H1 (cell line): ENCODE results near the gene SHISA9. TPM values are rescaled to one million over a fixed set of nuclear protein-coding genes. Genes with fewer than 3 reads are reported as not detected.

Experiments
- CTCF ChIA-PET: fragments of 300-600 bp; sonication (Branson Sonifier 250); formaldehyde crosslinking; loops from one replicate; lab custom pipeline; 2021; ENCODE audit not compliant: partially characterized antibody; lab: Charles Lee
- POLR2A ChIA-PET: fragments of 300-600 bp; sonication (Branson Sonifier 250); formaldehyde crosslinking; loops from one replicate; lab custom pipeline; 2021; ENCODE audit warnings: inconsistent platforms; ENCODE audit not compliant: partially characterized antibody; lab: Charles Lee
- DNase-seq, 2 experiments: peaks; one replicate each; pipeline versions ENCODE4 v3.0.0 to v3.0.0-alpha.2; 2010 to 2022; ENCODE audit warnings: low spot score in 2 of 2, low read depth in 1 of 2, mixed read lengths in 1 of 2
- FAIRE-seq: peaks from 2 replicates; lab custom pipeline; 2011; peaks lifted over from hg19 to GRCh38; lab: Jason Lieb, UNC
- H2AFZ ChIP-seq: 2 replicates; pipeline ENCODE4 v1.8.1; 2012; ENCODE audit warnings: low read length, inconsistent platforms
- H2AK5ac ChIP-seq: 2 replicates; pipeline ENCODE4 v1.6.1; 2013; ENCODE audit warnings: low read depth, low read length
- H2BK120ac ChIP-seq: replicated peaks from 2 replicates; pipeline ENCODE3; 2013; ENCODE audit warnings: low read depth, low read length, inconsistent platforms
- H2BK12ac ChIP-seq: 2 replicates; pipeline ENCODE4 v1.6.1; 2013; ENCODE audit warnings: low read depth, low read length
- H2BK15ac ChIP-seq: 2 replicates; pipeline ENCODE4 v1.6.1; 2013; ENCODE audit warnings: low read length
- H2BK20ac ChIP-seq: 2 replicates; pipeline ENCODE4 v1.6.1; 2013; ENCODE audit warnings: low read length
- H2BK5ac ChIP-seq: 2 replicates; pipeline ENCODE4 v1.6.1; 2013; ENCODE audit warnings: low read depth, low read length
- H3K14ac ChIP-seq: 2 replicates; pipeline ENCODE4 v1.6.1; 2013; ENCODE audit warnings: inconsistent platforms; ENCODE audit not compliant: insufficient read length
- H3K18ac ChIP-seq: 2 replicates; pipeline ENCODE4 v1.6.1; 2013; ENCODE audit warnings: low read length; ENCODE audit errors: extremely low read depth
- H3K23ac ChIP-seq: 2 replicates; pipeline ENCODE4 v1.6.1; 2013; ENCODE audit warnings: inconsistent platforms; ENCODE audit not compliant: insufficient read length
- H3K23me2 ChIP-seq: 2 replicates; pipeline ENCODE4 v1.6.1; 2013; ENCODE audit warnings: low read depth, low read length
- H3K27ac ChIP-seq: 2 replicates; pipeline ENCODE4 v1.6.1; 2011; ENCODE audit warnings: low read depth, low read length, inconsistent platforms
- H3K27me3 ChIP-seq, 4 experiments: replicated peaks in 1 of 4; 1 replicate in 1 of 4; 2 replicates in 3 of 4; pipeline versions ENCODE4 v1.6.1 to v1.8.1; 2011 to 2013; ENCODE audit warnings: low read length in 3 of 4, mild to moderate bottlenecking in 3 of 4, inconsistent platforms in 2 of 4, mixed read lengths in 2 of 4, moderate library complexity in 1 of 4; ENCODE audit not compliant: control insufficient read depth in 3 of 4, insufficient read depth in 3 of 4; ENCODE audit errors: extremely low read depth in 1 of 4
- H3K36me3 ChIP-seq, 4 experiments: 2 replicates each; pipeline versions ENCODE4 v1.6.1 to v1.8.1; 2011 to 2013; ENCODE audit warnings: mild to moderate bottlenecking in 4 of 4, low read length in 3 of 4, moderate library complexity in 2 of 4, control low read depth in 1 of 4, inconsistent platforms in 1 of 4; ENCODE audit not compliant: insufficient read depth in 4 of 4, control insufficient read depth in 2 of 4
- H3K4ac ChIP-seq: replicated peaks from 2 replicates; pipeline ENCODE3; 2013; ENCODE audit warnings: low read length, low read depth, mixed read lengths, inconsistent platforms; ENCODE audit not compliant: insufficient read length
- H3K4me1 ChIP-seq, 4 experiments: replicated peaks in 1 of 4; 1 replicate in 1 of 4; 2 replicates in 3 of 4; pipeline versions ENCODE4 v1.6.1 to v1.8.1; 2011 to 2013; ENCODE audit warnings: low read length in 3 of 4, inconsistent platforms in 2 of 4, mixed read lengths in 1 of 4; ENCODE audit not compliant: insufficient read depth in 4 of 4, control insufficient read depth in 3 of 4
- H3K4me2 ChIP-seq, 2 experiments: 2 replicates each; pipeline versions ENCODE4 v1.6.1 to v1.8.1; 2011 to 2013; ENCODE audit warnings: low read depth in 2 of 2, low read length in 2 of 2, control low read depth in 1 of 2, inconsistent platforms in 1 of 2, mild to moderate bottlenecking in 1 of 2; ENCODE audit not compliant: insufficient read depth in 1 of 2
- H3K4me3 ChIP-seq, 4 experiments: fragments of 200-600, 300-600 bp in 1 of 4; sonication (generic), shearing (Covaris generic), sonication (Bioruptor Twin) in 1 of 4; 2 replicates each; pipeline versions ENCODE4 v1.5.1 to v1.8.1; 2011 to 2016; ENCODE audit warnings: low read length in 4 of 4, low read depth in 3 of 4, control low read depth in 2 of 4, inconsistent platforms in 2 of 4, mild to moderate bottlenecking in 2 of 4, mixed read lengths in 1 of 4, moderate library complexity in 1 of 4; ENCODE audit not compliant: insufficient read depth in 2 of 4; ENCODE audit errors: extremely low read depth in 1 of 4
- H3K56ac ChIP-seq: replicated peaks from 2 replicates; pipeline ENCODE3; 2013; ENCODE audit warnings: low read depth, mild to moderate bottlenecking, mixed read lengths, low read length, inconsistent platforms; ENCODE audit not compliant: insufficient read length
- H3K79me1 ChIP-seq: 2 replicates; pipeline ENCODE4 v1.6.1; 2013; ENCODE audit warnings: low read depth, low read length, control low read depth
- H3K79me2 ChIP-seq, 2 experiments: 2 replicates each; pipeline versions ENCODE4 v1.6.1 to v1.8.1; 2012 to 2013; ENCODE audit warnings: low read length in 2 of 2, mild to moderate bottlenecking in 2 of 2, inconsistent platforms in 1 of 2; ENCODE audit not compliant: insufficient read depth in 2 of 2, control insufficient read depth in 1 of 2
- H3K9ac ChIP-seq, 4 experiments: replicated peaks in 1 of 4; 1 replicate in 1 of 4; 2 replicates in 3 of 4; pipeline versions ENCODE4 v1.6.1 to v1.8.1; 2011 to 2013; ENCODE audit warnings: low read depth in 3 of 4, low read length in 3 of 4, control low read depth in 2 of 4, mild to moderate bottlenecking in 2 of 4, moderate library complexity in 2 of 4, inconsistent platforms in 1 of 4; ENCODE audit errors: extremely low read depth in 1 of 4
- H3K9me3 ChIP-seq, 2 experiments: 2 replicates each; pipeline versions ENCODE4 v1.6.1 to v1.8.1; 2012 to 2013; ENCODE audit warnings: mild to moderate bottlenecking in 2 of 2, moderate library complexity in 2 of 2, control low read depth in 1 of 2, inconsistent platforms in 1 of 2, low read depth in 1 of 2, low read length in 1 of 2, mixed read lengths in 1 of 2; ENCODE audit not compliant: insufficient read depth in 2 of 2
- H4K20me1 ChIP-seq, 2 experiments: replicated peaks in 1 of 2; 2 replicates each; pipeline versions ENCODE3 to v1.8.1; 2011 to 2013; ENCODE audit warnings: inconsistent platforms in 2 of 2, low read length in 2 of 2, mild to moderate bottlenecking in 1 of 2; ENCODE audit not compliant: insufficient read depth in 2 of 2, control insufficient read depth in 1 of 2
- H4K5ac ChIP-seq: 2 replicates; pipeline ENCODE4 v1.6.1; 2013; ENCODE audit warnings: low read length, low read depth, mixed read lengths, inconsistent platforms; ENCODE audit not compliant: insufficient read length
- H4K8ac ChIP-seq: 2 replicates; pipeline ENCODE4 v1.8.0; 2013; ENCODE audit warnings: mild to moderate bottlenecking, moderate library complexity, low read length, inconsistent platforms; ENCODE audit not compliant: insufficient read depth; ENCODE audit errors: extremely low read depth
- H4K91ac ChIP-seq: replicated peaks from 2 replicates; pipeline ENCODE3; 2013; ENCODE audit warnings: low read length, mixed read lengths, inconsistent platforms; ENCODE audit not compliant: insufficient read length
- CTBP2 ChIP-seq: IDR thresholded peaks from 2 replicates; pipeline ENCODE4 v1.7.0; 2011; ENCODE audit warnings: borderline replicate concordance, mild to moderate bottlenecking, moderate library complexity, mixed read lengths, low read length; ENCODE audit not compliant: insufficient read depth, insufficient read length
- MAFK ChIP-seq: IDR thresholded peaks from 2 replicates; pipeline ENCODE4 v1.6.1; 2012; ENCODE audit warnings: low read depth, mild to moderate bottlenecking, improper control_type of control experiment, low read length
- WGBS, 2 experiments: shearing (Covaris generic) in 1 of 2; methylation state at CpG; one replicate each; pipeline versions ENCODE4 v1.1.6 to v1.1.7; 2013 to 2015; ENCODE audit warnings: low lambda C conversion rate in 2 of 2, mixed read lengths in 2 of 2, inconsistent platforms in 1 of 2, low coverage in 1 of 2, missing lambda C conversion rate in 1 of 2; ENCODE audit not compliant: insufficient replicate concordance in 2 of 2, insufficient coverage in 1 of 2, insufficient read length in 1 of 2; ENCODE audit errors: extremely low coverage in 1 of 2, missing lambda C conversion rate in 1 of 2; 5-methylcytosine and 5-hydroxymethylcytosine counted together
- polyA plus RNA-seq, 7 experiments: library from polyadenylated mRNA; depleted of rRNA in 3 of 7; stranded (reverse) in 5 of 7; unstranded in 2 of 7; fragments of >200 nt in 5 of 7; fragments of 200-250 nt in 2 of 7; gene quantifications; 1 replicate in 5 of 7; 2 replicates in 1 of 7; 4 replicates in 1 of 7; pipeline versions ENCODE4 v1.2.1 to v1.2.3, GENCODE V29; 2011 to 2013; ENCODE audit warnings: missing spikeins in 2 of 7, mixed read lengths in 2 of 7
- total RNA-seq: library from RNA; stranded (reverse); fragmentation: NEBNext Ultra II Directional; extraction: Animal tissue kit (Norgen Biotek cat#: 25700); gene quantifications from 2 replicates; pipeline ENCODE4 v1.2.1, GENCODE V29; 2021

The SHISA9 gene
- total and polyA plus RNA-seq, 2 of the 8 experiments (the other 6 are each of a cell fraction or from before 2014, with no cell fraction given), result 25.6 to 39.8 TPM

GRCh38 chr16:12853972-12854371 lies 47.4 kb upstream of the SHISA9 start:
- Histone ChIP-seq H3K27me3 (no peaks in the 10 kb centered on the region), H2AFZ (no peak overlapping the region)
- POLR2A ChIA-PET, result no interaction called here
- peak; percentile 32; the same call in 1 of the 2 replicates for TF ChIP-seq MAFK
- TF ChIP-seq CTBP2, result no peak
- TF ChIP-seq, all 59 proteins: peak for 1
- no peak overlapping the region for H2BK120ac ChIP-seq
- no peak overlapping the region for H2BK12ac ChIP-seq
- no peak overlapping the region for H4K5ac ChIP-seq
- no peaks in the 10 kb centered on the region for H3K4me1 ChIP-seq
- CTCF ChIA-PET, result no interaction called here
- no peak overlapping the region for H3K9ac ChIP-seq
- H3K4me2 ChIP-seq, result no peak overlapping the region
- H2AK5ac ChIP-seq, result no peak overlapping the region
- no peaks in the 10 kb centered on the region for H3K79me2 ChIP-seq
- H2BK5ac ChIP-seq, result no peak overlapping the region
- H2BK15ac ChIP-seq, result no peak overlapping the region
- no peaks in the 10 kb centered on the region for H3K36me3 ChIP-seq
- H3K4ac ChIP-seq, result no peak overlapping the region
- 72% methylated on average over 3 of the region's 3 CpGs; no CpG with 5 or more reads in 1 of the 2 experiments for WGBS, 2 experiments
- H4K91ac ChIP-seq, result no peak overlapping the region
- no peak overlapping the region for H2BK20ac ChIP-seq
- no peak overlapping the region for H3K4me3 ChIP-seq
- H3K56ac ChIP-seq, result no peak overlapping the region
- H4K20me1 ChIP-seq, result no peaks in the 10 kb centered on the region
- H3K14ac ChIP-seq, result no peak overlapping the region
- no peak overlapping the region for H3K27ac ChIP-seq
- no peak overlapping the region for H3K23ac ChIP-seq
- no peak overlapping the region for H4K8ac ChIP-seq
- H3K9me3 ChIP-seq, result no peaks in the 10 kb centered on the region; a peak in 1 of 4 replicates
- no peaks in the 10 kb centered on the region for H3K79me1 ChIP-seq
- H3K23me2 ChIP-seq, result no peaks in the 10 kb centered on the region
- FAIRE-seq, result no peak
- H3K18ac ChIP-seq, result no peak overlapping the region
- no peak for DNase-seq
